Neuronal stem cell (in vitro differentiated cells): ENCODE measurements around the gene PIM3.

Experiments used
- DNase-seq: peaks from one replicate; pipeline ENCODE4 v3.0.0-alpha.2; 2013; ENCODE audit warnings: low spot score
- H2AFZ ChIP-seq: one replicate; pipeline ENCODE4 v1.6.1; 2013; ENCODE audit warnings: mild to moderate bottlenecking, low read length, inconsistent platforms
- H2AK5ac ChIP-seq: 2 replicates; pipeline ENCODE4 v1.6.1; 2013; ENCODE audit warnings: low read depth, mild to moderate bottlenecking, inconsistent platforms, low read length, moderate library complexity, mixed read lengths
- H2BK120ac ChIP-seq: 2 replicates; pipeline ENCODE4 v1.6.1; 2013; ENCODE audit warnings: low read depth, mild to moderate bottlenecking, inconsistent platforms, low read length, moderate library complexity, mixed read lengths
- H2BK12ac ChIP-seq: one replicate; pipeline ENCODE4 v1.6.1; 2013; ENCODE audit warnings: low read length, inconsistent platforms
- H2BK15ac ChIP-seq: 2 replicates; pipeline ENCODE4 v1.6.1; 2013; ENCODE audit warnings: mild to moderate bottlenecking, low read length, inconsistent platforms, mixed read lengths
- H2BK5ac ChIP-seq: one replicate; pipeline ENCODE4 v1.6.1; 2013; ENCODE audit warnings: inconsistent platforms, mild to moderate bottlenecking, low read length, moderate library complexity
- H3K14ac ChIP-seq: one replicate; pipeline ENCODE4 v1.6.1; 2013; ENCODE audit warnings: low read length, inconsistent platforms
- H3K18ac ChIP-seq: 2 replicates; pipeline ENCODE4 v1.6.1; 2013; ENCODE audit warnings: low read length, inconsistent platforms
- H3K23ac ChIP-seq: 2 replicates; pipeline ENCODE4 v1.6.1; 2013; ENCODE audit warnings: low read depth, mild to moderate bottlenecking, mixed read lengths, low read length, inconsistent platforms; ENCODE audit not compliant: poor library complexity
- H3K27ac ChIP-seq: replicated peaks from 3 replicates; pipeline ENCODE4 v1.5.1; 2013; ENCODE audit warnings: low read length, inconsistent platforms
- H3K27me3 ChIP-seq, 3 experiments: 2 replicates each; pipeline ENCODE4 v1.6.1; 2013; ENCODE audit warnings: low read length in 3 of 3, mild to moderate bottlenecking in 2 of 3, inconsistent platforms in 1 of 3, low read depth in 1 of 3, mixed read lengths in 1 of 3, moderate library complexity in 1 of 3; ENCODE audit not compliant: control insufficient read depth in 3 of 3, insufficient read depth in 3 of 3
- H3K36me3 ChIP-seq, 2 donors: replicated peaks in 1 of 2; 2 replicates each; pipeline ENCODE4 v1.6.1; 2013; ENCODE audit warnings: low read length in 2 of 2; ENCODE audit not compliant: control insufficient read depth in 2 of 2, insufficient read depth in 2 of 2
- H3K4ac ChIP-seq: 2 replicates; pipeline ENCODE4 v1.6.1; 2013; ENCODE audit warnings: inconsistent platforms, mild to moderate bottlenecking, low read length, moderate library complexity
- H3K4me1 ChIP-seq, 2 donors: 1 replicate in 1 of 2; 2 replicates in 1 of 2; pipeline ENCODE4 v1.6.1; 2013; ENCODE audit warnings: low read length in 2 of 2, low read depth in 1 of 2; ENCODE audit not compliant: control insufficient read depth in 2 of 2, insufficient read depth in 1 of 2
- H3K4me2 ChIP-seq: one replicate; pipeline ENCODE4 v1.6.1; 2013; ENCODE audit warnings: mild to moderate bottlenecking, low read length, inconsistent platforms; ENCODE audit not compliant: insufficient read depth, poor library complexity, severe bottlenecking
- H3K4me3 ChIP-seq, 2 donors: 2 replicates each; pipeline ENCODE4 v1.5.1; 2013; ENCODE audit warnings: low read length in 2 of 2, mild to moderate bottlenecking in 2 of 2, inconsistent platforms in 1 of 2, moderate library complexity in 1 of 2
- H3K79me1 ChIP-seq: one replicate; pipeline ENCODE4 v1.6.1; 2013; ENCODE audit warnings: low read depth, mild to moderate bottlenecking, inconsistent platforms, low read length, moderate library complexity
- H3K9ac ChIP-seq: one replicate; pipeline ENCODE4 v1.6.1; 2013; ENCODE audit warnings: mild to moderate bottlenecking, low read depth, low read length, inconsistent platforms; ENCODE audit not compliant: poor library complexity
- H3K9me3 ChIP-seq, 2 donors: replicated peaks in 1 of 2; 2 replicates each; pipeline versions ENCODE3 to v1.6.1; 2013; ENCODE audit warnings: low read length in 2 of 2, mild to moderate bottlenecking in 2 of 2, inconsistent platforms in 1 of 2, low read depth in 1 of 2, mixed read lengths in 1 of 2, moderate library complexity in 1 of 2; ENCODE audit not compliant: control insufficient read depth in 2 of 2, insufficient read depth in 1 of 2
- H4K8ac ChIP-seq: one replicate; pipeline ENCODE4 v1.6.1; 2013; ENCODE audit warnings: low read depth, mild to moderate bottlenecking, inconsistent platforms, low read length, moderate library complexity
- H4K91ac ChIP-seq: one replicate; pipeline ENCODE4 v1.6.1; 2013; ENCODE audit warnings: low read length, low read depth, mild to moderate bottlenecking, inconsistent platforms; ENCODE audit not compliant: poor library complexity
- WGBS, 2 donors: extraction: QIAGEN DNeasy Blood & Tissue Kit; methylation state at CpG; one replicate each; pipeline ENCODE4 v1.1.7; 2013; ENCODE audit warnings: missing lambda C conversion rate in 2 of 2, mixed read lengths in 1 of 2; ENCODE audit not compliant: insufficient read length in 2 of 2, insufficient replicate concordance in 1 of 2; ENCODE audit errors: extremely low coverage in 2 of 2; 5-methylcytosine and 5-hydroxymethylcytosine counted together

PIM3 gene

GRCh38 chr22:49935561-49935960 lies 25.0 kb upstream of the PIM3 start:
- no peak for DNase-seq

GRCh38 chr22:49936018-49936972 lies 24.3 kb upstream of the PIM3 start:
- Histone ChIP-seq H2BK5ac (no peak overlapping the region), H4K8ac (no peak overlapping the region), H3K9me3 (no peaks in the 10 kb centered on the region), H3K9ac (no peak overlapping the region), H3K23ac (no peak overlapping the region), H2AFZ (peak overlapping the region; percentile 80), H3K4me1 (peaks cover 5 to 17% of the 10 kb centered on the region in 2 donors), H3K4me2 (peak overlapping the region; percentile 49), H3K27me3 (peaks cover 0 to 6% (median 0%) of the 10 kb centered on the region in 3 experiments), H3K18ac (peak overlapping the region; percentile 85), H3K79me1 (no peaks in the 10 kb centered on the region), H2BK15ac (peak overlapping the region; percentile 49), H2BK120ac (no peak overlapping the region), H2BK12ac (no peak overlapping the region), H4K91ac (peak overlapping the region; percentile 53), H3K4ac (no peak overlapping the region), H3K27ac (no peak overlapping the region), H3K36me3 (no peaks in the 10 kb centered on the region), H3K14ac (no peak overlapping the region), H3K4me3 (no peak overlapping the region), H2AK5ac (peak overlapping the region; percentile 63)
- no peak for DNase-seq
- no CpG with 5 or more reads among the region's 52 CpGs for WGBS, 2 donors

More at GRCh38 chr22:49935561-49935960, 25.0 kb upstream of the PIM3 start:
- Histone ChIP-seq H2BK12ac (no peak overlapping the region), H3K27me3 (peaks cover 0 to 8% (median under 1%) of the 10 kb centered on the region in 3 experiments), H3K79me1 (no peaks in the 10 kb centered on the region), H3K14ac (no peak overlapping the region), H2BK5ac (no peak overlapping the region), H2BK15ac (no peak overlapping the region), H4K8ac (no peak overlapping the region), H2AFZ (no peak overlapping the region), H3K36me3 (no peaks in the 10 kb centered on the region), H3K18ac (no peak overlapping the region), H3K4me2 (peak overlapping the region; percentile 18), H3K27ac (no peak overlapping the region), H3K23ac (no peak overlapping the region), H3K4ac (no peak overlapping the region), H3K9me3 (no peaks in the 10 kb centered on the region), H2AK5ac (no peak overlapping the region), H4K91ac (no peak overlapping the region), H3K4me3 (no peak overlapping the region), H3K4me1 (peaks cover 5 to 17% of the 10 kb centered on the region in 2 donors), H3K9ac (no peak overlapping the region), H2BK120ac (no peak overlapping the region)
- WGBS, 2 donors: no CpG with 5 or more reads among the region's 16 CpGs

GRCh38 chr22:49936973-49937757 lies 23.4 kb upstream of the PIM3 start:
- H2BK12ac ChIP-seq: no peak overlapping the region
- peaks cover 0 to 6% (median 0%) of the 10 kb centered on the region in 3 experiments for H3K27me3 ChIP-seq
- peaks cover 5 to 17% of the 10 kb centered on the region in 2 donors for H3K4me1 ChIP-seq
- peak overlapping the region; percentile 42 for H2BK5ac ChIP-seq
- no peaks in the 10 kb centered on the region for H3K79me1 ChIP-seq
- no peak overlapping the region for H2BK120ac ChIP-seq
- no peak overlapping the region for H3K4ac ChIP-seq
- no peaks in the 10 kb centered on the region for H3K36me3 ChIP-seq
- no peaks in the 10 kb centered on the region for H3K9me3 ChIP-seq
- H4K91ac ChIP-seq: no peak overlapping the region
- H3K23ac ChIP-seq: no peak overlapping the region
- H3K9ac ChIP-seq: peak overlapping the region; percentile 78
- H2AFZ ChIP-seq: peak overlapping the region; percentile 78
- peak overlapping the region; percentile 92 for H2BK15ac ChIP-seq
- peak overlapping the region; percentile 98 for H2AK5ac ChIP-seq
- peak overlapping the region; percentile 76 for H3K14ac ChIP-seq
- DNase-seq: no peak
- peak overlapping the region; percentile 94 for H3K18ac ChIP-seq
- no peak overlapping the region for H3K4me3 ChIP-seq
- no CpG with 5 or more reads among the region's 21 CpGs for WGBS, 2 donors
- H3K27ac ChIP-seq: no peak overlapping the region
- H4K8ac ChIP-seq: no peak overlapping the region
- H3K4me2 ChIP-seq: no peak overlapping the region
